NCI-H748 treated with DMSO at 0.1 percent for 48 hours (cell line): ENCODE measurements around the gene CACNA1G.

Source experiments
- DNase-seq: peaks from one replicate; lab custom pipeline; 2025; lab: John Stamatoyannopoulos, UW

The CACNA1G gene

GRCh38 chr17:50651661-50652060 lies 91.1 kb downstream of the CACNA1G start:
- DNase-seq: no peak

DNA sequence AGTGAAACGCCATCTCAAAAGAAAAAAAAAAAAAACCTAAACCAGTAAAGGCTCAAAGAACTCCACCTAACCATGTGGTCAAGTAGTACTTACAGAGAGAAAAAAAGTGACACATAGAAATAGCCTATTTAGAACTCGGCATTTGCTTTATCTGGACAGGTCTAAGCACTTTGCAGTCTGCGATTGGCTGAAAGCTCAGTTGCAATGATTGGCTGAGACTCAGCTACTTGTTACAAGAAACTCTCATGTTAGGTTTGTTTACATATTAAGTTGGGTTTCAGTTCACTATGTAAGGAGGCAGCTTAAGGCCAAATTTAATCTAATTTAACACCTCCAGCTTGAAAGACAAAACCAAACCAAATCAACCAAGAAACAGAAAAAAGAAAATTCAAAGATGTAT lies 93.2 kb downstream of the CACNA1G start:
- no peak for DNase-seq

GRCh38 chr17:50656509-50656908 lies 96.0 kb downstream of the CACNA1G start:
- no peak for DNase-seq

GRCh38 chr17:50657054-50657453 lies 96.5 kb downstream of the CACNA1G start:
- DNase-seq: no peak

DNA sequence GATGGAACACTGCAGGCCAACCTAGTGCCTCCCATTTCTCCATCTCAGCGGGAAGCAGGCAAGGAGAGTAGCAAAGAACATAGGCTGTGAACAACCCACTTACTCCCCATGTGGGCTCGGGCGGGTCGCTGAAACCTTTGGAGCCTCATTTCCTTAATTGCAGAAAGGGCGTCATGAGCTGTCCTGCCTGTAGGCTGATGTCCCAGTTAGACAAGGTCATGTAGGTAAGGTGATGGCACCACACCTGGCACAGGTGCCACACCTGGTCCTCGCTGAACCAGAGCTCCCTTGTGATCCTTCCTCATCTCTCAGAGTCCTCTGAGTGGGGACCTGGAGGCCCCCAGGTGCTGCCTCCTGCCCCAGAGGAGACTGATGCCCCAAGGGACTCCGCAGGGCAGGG lies 97.1 kb downstream of the CACNA1G start:
- DNase-seq: no peak

DNA sequence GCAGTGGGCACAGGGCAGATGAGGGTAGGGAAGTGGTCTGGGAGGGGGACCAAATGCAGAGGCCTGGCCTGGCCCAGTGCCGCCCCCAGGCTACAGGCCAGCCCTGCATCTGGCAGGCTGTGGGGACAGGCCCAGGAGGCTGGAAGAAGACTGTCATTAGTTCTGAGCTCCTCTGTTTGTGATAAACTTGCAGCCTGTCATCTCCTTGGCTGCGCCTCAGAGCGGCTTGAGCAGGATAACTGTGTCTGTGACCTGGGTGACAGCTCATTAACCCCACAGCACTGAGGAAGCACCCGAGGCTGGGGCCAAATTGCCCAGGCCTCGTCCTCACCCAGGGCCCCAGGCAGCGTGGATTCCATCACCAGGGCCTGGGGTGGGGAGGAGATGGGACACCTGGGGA lies 98.1 kb downstream of the CACNA1G start:
- DNase-seq: no peak

DNA sequence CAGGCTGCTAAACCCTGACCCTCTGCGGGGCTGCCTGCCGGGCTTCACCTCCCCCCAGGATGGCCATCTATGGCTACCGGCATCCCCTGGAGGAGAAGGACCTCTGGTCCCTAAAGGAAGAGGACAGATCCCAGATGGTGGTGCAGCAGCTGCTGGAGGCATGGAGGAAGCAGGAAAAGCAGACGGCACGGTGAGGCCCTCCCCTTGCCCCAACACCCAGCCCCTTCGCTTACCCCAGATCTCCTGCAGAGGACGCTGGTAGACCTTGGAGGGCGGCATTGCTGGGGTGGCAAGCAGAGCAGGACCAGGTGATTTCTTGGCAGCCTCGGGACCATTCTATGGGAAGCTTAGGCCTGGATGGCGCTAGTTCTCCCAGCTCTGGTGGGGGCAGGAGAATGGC lies 98.7 kb downstream of the CACNA1G start:
- DNase-seq: no peak

DNA sequence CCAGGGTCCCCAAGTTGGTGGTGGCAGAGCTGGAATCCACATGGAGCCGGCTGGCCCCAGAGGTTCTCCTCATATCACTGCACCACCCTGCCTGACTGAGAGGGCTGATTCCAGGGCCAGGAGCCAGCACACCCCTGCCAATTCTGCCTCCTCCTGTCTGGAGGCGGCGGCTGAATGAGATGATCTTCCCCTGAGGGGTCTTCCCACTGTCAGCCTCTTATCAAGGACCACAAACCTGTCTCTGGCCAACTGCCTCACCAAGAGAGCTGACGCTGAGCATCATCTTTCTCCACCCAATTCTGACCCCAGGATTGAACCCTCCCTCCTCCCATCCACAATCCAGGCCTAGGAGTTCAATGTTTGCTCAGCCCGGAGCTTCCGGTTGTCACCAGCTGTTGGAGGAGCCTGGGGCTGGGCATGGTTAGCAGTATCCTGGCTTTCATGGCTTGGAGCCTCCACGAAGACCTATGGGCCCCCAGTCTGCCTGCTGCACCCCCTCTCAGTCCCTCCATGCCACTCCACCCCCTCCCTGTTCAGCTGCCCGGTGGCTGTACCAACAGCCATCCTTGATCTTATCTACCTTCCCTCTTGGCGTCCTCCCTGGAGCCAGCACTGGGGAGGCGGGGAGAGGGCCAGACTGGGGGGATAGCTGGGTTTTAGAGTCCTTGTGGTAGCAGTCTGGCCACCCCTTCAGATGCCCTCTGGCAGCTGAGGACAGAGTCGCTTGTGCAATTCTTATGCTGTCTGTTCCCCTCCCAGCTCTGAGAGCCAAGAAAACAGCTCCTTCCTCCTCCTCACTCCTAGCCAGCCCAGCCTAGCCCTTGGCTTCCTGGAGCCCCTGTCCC lies 99.7 kb downstream of the CACNA1G start:
- DNase-seq: no peak

- DNase-seq: no peak
Measured at GRCh38 chr17:50660887-50661345, 100.4 kb downstream of the CACNA1G start.

GRCh38 chr17:50661348-50661747 lies 100.8 kb downstream of the CACNA1G start:
- DNase-seq: no peak

DNA sequence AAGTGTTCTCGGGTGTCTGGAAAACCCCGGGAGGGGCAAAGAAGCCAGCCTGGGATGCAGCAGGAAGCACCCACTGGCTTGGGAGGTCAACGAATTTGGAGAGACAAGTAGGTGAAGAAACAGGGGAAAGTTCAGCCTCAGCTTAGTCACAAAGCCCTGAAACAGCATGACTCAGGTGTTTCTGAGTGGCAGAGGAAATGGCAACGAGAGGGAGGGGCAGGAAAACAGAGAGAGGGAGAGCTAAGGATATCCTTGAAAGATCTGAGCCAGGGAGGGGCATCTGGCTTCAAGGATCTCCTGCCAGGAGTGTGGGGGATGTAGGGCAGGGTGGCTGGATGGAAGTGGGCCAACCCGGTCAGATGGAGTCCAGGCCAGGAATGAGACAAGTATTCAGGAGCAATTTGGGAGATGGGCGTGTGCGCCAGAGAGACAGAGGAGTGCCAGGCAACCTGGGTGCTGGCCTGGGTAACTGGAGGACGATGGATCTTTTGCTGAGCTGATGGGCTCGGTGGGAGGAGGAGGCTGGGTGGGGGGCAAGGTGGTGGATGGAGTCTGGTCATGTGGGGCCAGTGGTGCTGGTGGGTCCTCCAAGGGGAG lies 101.4 kb downstream of the CACNA1G start:
- DNase-seq: no peak

DNA sequence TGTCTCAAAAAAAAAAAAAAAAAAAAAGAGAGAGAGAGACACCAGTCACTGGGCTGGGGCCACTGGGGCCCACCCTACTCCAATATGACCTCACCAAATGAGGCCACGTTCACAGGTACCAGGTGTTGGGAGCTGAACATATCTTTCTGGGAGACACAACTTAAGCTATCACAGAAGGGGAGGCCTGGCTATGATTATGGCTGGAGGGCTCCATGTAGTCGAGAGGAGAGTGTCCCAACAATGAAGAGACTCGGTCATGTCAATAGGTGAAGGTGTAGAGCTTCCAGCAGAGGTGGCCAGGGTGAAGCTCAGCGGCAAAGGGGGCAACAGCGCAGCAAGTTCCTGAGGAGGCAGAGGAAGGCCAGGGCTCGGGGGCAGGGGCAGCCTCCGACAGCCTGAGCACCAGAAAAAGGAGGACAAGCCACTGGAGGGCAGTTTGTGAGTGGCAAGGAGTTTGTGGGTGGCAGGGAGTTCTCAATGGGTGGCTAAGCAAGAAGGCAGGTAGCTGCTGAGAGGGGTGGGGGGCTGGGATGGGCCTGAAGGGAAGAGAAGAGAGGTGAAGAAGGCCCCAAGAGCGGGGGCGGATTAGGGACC lies 102.2 kb downstream of the CACNA1G start:
- DNase-seq: no peak

DNA sequence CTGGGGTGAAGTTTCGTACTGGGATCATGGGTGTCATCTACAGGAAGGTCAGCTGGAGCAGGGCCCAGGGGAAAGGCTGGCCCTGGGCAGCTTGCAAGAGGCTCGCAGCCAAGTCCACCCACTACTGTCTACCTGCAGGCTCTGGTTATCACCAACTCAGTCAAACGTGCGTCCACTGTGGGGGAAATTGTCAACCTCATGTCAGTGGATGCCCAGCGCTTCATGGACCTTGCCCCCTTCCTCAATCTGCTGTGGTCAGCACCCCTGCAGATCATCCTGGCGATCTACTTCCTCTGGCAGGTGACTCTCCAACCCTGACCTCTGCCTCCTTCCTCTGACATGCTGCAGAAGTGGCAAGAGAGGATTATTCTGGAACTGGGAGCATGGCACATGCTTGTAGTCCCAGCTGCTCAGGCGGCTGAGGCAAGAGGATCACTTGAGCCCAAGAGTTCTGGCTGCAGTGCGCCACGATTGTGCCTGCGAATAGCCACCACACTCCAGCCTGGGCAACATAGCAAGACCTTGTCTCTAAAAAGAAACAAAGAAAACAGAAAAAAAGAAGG lies 103.4 kb downstream of the CACNA1G start:
- DNase-seq: no peak

DNA sequence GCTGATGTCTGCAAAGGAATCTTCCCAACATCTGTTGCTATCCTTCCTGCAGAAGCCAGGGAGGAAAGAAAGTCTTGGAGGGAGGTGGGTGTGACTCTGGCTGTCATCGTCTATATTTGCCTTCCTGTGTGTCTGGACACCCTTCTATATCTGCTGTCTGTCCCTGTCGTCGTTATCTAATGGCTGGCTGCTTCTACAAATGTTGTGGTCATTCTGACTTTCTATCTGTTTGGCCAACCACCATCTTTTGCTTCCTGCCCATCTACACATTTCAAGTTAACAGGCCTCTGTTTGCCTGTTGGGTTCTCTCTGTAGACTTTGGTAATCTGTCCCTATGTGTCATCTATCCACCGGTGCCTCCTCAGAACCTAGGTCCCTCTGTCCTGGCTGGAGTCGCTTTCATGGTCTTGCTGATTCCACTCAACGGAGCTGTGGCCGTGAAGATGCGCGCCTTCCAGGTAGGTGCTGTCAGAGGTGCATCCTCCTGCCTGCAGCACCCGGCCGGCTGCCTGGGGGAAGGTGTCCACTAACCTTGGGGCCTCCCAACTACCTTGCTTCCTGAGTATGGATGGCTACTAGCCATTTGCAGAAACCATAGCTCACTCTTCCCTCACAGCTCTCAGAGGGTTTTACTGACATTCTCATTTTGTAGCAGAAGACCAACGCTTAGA lies 104.4 kb downstream of the CACNA1G start:
- DNase-seq: no peak

DNA sequence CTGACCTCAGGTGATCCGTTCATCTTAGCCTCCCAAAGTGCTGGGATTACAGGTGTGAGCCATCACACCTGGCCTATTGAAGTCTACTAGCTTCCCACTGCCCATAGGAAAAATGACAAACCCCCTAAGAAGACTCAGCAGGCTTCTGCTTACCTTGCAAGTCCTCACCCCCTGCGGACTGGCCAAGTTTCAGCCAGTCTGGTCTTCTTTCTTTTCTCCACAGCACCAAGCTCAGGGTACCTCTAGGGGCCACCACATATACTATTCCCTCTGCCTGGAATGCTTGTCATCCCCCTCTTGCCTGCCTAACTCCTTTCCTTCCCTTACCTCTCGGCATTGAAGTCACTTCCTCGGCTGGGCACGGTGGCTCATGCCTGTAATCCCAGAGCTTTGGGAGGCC lies 105.3 kb downstream of the CACNA1G start:
- DNase-seq: no peak

DNA sequence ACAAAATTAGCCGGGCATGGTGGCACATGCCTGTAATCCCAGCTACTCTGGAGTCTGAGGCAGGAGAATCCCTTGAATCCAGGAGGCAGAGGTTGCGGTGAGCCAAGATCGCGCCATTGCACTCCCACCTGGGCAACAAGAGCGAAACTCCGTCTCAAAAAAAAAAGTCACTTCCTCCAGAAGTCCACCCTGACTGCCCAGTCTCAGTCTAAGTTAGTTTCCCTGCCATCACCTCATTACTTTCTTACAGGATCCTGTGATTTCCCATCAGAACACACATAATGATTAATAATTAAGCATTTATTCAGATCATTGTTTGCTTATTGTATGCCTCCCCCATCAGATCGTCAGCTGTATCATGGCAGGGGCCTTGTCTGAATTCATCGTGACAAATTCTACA lies 105.8 kb downstream of the CACNA1G start:
- DNase-seq: no peak

DNA sequence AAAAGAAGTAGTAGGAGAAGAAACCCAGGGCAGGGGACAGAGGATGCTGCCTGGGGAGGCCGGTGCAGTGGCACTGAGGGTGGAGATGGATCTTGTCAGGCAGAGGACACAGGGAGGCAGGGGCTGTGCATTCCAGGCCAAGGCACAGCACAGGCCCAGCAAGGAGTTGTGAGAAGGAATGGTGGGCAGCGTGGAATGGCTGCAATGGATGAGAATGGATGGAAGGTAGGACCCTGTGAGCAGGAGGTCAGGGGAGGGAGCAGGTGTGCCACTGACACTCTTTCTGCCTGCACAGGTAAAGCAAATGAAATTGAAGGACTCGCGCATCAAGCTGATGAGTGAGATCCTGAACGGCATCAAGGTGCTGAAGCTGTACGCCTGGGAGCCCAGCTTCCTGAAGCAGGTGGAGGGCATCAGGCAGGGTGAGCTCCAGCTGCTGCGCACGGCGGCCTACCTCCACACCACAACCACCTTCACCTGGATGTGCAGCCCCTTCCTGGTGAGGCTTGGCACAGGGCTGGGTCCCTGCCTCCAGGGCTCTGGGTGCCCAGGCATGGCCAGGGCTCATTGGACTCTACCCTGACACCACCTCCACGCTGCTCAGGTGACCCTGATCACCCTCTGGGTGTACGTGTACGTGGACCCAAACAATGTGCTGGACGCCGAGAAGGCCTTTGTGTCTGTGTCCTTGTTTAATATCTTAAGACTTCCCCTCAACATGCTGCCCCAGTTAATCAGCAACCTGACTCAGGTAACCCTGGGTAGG lies 106.9 kb downstream of the CACNA1G start:
- no peak for DNase-seq

- no peak for DNase-seq
Measured at GRCh38 chr17:50668025-50668837, 107.7 kb downstream of the CACNA1G start.

GRCh38 chr17:50668838-50669581 lies 108.5 kb downstream of the CACNA1G start:
- no peak for DNase-seq

DNA sequence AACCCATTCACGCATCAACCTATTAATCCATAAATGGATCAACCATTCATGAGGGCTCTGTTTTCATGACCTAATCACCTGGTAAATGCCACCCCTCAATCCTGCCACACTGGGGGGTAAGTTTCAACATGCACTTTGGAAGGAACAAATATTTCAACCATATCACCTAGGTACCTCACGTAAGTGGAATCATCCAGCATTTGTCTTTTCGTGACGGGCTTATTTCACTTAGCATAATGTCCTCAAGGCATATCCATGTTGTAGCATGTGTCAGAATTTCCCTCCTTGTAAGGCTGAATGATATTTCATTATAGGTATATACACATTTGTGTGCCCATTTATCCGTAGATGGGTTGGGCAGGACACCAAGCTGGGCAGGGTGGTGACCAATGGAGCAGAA lies 111.6 kb downstream of the CACNA1G start:
- no peak for DNase-seq
